Right renal cortex interstitium (tissue), 3 donors: ENCODE results near the gene BCAS1. TPM values are rescaled to one million over a fixed set of nuclear protein-coding genes. Genes with fewer than 3 reads are reported as not detected.

Source experiments
- DNase-seq, 3 donors: peaks; one replicate each; pipeline ENCODE4 v3.0.0-alpha.2; 2013; ENCODE audit warnings: low read depth in 3 of 3, low spot score in 2 of 3
- polyA plus RNA-seq, 3 donors: library from polyadenylated mRNA; unstranded; fragments of 120-200 nt; gene quantifications; one replicate each; pipeline ENCODE4 v1.2.1, GENCODE V29; 2013; ENCODE audit not compliant: insufficient read length in 3 of 3

Gene BCAS1
- polyA plus RNA-seq, 3 donors, result 2.1 to 3.3 (median 3.3) TPM

DNA sequence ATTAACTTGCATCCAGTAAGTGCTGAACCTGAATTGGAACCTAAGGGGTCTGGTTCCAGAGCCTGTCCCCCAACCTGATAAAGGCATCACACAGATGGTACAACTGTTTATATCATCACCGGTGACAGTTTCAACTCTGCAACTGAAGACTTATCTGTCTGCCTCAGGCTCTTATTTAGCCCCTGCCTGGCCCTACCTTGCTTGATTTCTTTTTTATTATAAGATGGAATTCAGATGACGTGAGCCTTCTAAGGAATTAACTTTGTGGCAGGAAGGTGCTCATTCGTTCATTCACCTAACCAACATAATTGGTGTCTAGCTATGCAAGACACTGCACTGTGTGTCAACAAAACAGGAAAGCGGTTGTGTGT lies 175.0 kb downstream of the BCAS1 start:
- DNase-seq, result no peak

DNA sequence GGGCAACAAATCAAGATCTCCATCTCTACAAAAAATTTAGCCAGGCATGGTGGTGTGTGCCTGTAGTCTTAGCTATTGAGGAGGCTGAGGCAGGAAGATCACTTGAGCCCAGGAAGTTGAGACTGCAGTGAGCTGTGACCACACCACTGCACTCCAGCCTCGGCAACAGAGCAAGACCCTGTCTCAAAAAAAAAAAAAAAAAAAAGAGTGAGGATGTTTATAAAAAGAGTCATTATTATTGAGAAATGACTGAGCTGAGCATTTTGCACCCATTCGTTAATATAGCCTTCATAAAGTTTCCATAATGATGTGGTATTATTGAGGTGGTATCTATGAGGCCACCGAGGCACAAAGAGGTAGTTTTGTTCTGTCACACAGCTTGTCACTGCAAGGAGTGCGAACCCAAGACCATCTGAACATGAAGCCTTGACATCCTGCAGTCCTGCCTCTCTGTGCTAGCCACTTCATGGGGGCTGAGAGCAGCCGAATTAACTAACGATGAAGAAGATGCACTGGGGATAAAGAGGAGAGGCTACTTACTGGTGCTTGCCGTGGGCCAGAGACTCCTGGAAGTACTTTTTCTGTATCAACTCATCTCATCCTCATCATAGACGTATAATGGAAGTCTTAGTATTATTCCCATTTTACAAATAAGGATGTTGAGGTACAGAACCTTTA lies 175.5 kb downstream of the BCAS1 start:
- DNase-seq, result no peak

Other genes with a start within 250 kb of the BCAS1 start
- gene CYP24A1, start 103.4 kb upstream of the BCAS1 start, polyA plus RNA-seq, result 1 to 10 TPM; 2.0 to 3.7 (median 2.1) TPM
- 10 to 100 TPM; 69.8 to 75.0 (median 73.9) TPM for gene PFDN4, start 137.5 kb upstream of the BCAS1 start, polyA plus RNA-seq